ENCODE data around the gene ZMIZ2.

ZMIZ2 gene

GRCh38 chr7:44764081-44764480 is 15.4 kb downstream of the ZMIZ2 start:
- Histone ChIP-seq H3F3A (ENCODE audit: insufficient read depth) (no peaks in the 10 kb centered on the region), H3K9ac (ENCODE audit: low read length) (no peak overlapping the region), H3K27me3 (ENCODE audit: low read length) (no peaks in the 10 kb centered on the region), H3K4me2 (ENCODE audit: low read depth, low read length, poor library complexity, severe bottlenecking) (no peak overlapping the region), H3K79me2 (ENCODE audit: insufficient read depth, low read length) (no peaks in the 10 kb centered on the region), H3K27ac (ENCODE audit: low read depth, low read length) (no peak overlapping the region), H2AFZ (ENCODE audit: low read depth, low read length, severe bottlenecking) (no peak overlapping the region), H4K20me1 (ENCODE audit: low read depth, low read length) (no peaks in the 10 kb centered on the region), H3K9me3 (ENCODE audit: insufficient read depth, low read length) (no peaks in the 10 kb centered on the region), H3K4me3 (ENCODE audit: insufficient read depth, low read length, poor library complexity, severe bottlenecking) (no peak overlapping the region), H3K36me3 (ENCODE audit: low read length) (no peaks in the 10 kb centered on the region), H3K9me2 (replicated peaks; ENCODE audit: insufficient read depth, low read length) (no peaks in the 10 kb centered on the region)
- TF ChIP-seq EZH2phosphoT487 (conservative IDR thresholded peaks at IDR 0.05; ENCODE audit: low read length) = no peak
- TF ChIP-seq, protein P1, sequence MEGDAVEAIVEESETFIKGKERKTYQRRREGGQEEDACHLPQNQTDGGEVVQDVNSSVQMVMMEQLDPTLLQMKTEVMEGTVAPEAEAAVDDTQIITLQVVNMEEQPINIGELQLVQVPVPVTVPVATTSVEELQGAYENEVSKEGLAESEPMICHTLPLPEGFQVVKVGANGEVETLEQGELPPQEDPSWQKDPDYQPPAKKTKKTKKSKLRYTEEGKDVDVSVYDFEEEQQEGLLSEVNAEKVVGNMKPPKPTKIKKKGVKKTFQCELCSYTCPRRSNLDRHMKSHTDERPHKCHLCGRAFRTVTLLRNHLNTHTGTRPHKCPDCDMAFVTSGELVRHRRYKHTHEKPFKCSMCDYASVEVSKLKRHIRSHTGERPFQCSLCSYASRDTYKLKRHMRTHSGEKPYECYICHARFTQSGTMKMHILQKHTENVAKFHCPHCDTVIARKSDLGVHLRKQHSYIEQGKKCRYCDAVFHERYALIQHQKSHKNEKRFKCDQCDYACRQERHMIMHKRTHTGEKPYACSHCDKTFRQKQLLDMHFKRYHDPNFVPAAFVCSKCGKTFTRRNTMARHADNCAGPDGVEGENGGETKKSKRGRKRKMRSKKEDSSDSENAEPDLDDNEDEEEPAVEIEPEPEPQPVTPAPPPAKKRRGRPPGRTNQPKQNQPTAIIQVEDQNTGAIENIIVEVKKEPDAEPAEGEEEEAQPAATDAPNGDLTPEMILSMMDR (IDR thresholded peaks at IDR 0.05; ENCODE audit: insufficient read depth, low read length, poor library complexity, severe bottlenecking) = no peak

DNA sequence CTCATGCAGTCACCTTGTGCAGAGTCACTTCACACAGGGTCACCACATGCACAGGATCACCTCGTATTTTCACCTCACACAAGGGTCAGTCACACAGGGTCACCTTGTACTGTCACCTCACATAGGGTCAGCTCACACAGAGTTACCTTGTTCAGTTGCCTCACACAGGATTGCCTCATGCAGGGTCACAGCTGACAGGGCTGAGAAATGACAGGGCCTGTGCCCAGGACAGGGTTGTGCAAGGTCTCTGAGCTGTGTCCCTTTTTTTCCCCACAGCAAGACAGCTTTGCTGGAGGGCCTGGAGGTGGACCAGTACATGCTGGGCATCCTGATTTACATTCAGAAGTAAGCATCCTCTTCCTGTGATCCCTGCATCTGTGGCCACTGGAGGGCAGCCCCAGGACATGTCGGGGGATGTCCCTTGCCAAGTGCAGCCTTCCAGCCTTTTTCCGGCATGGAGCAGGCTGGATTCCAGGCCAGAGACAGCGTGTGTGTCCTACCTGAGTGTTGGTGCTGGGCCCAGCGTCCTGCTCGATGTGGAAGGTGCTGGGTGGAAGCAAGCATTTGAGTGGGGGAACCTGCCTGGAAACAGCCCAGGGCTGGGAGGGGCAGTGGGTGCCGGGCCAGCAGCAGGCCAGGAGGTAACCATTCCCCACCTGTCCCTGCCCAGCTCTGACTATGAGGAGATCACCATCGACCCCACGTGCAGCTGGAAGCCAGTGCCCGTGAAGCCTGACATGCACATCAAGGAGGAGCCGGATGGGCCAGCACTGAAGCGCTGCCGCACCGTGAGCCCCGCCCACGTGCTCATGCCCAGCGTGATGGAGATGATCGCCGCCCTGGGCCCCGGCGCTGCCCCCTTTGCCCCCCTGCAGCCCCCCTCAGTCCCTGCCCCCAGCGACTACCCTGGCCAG is 16.3 kb downstream of the ZMIZ2 start:
- Histone ChIP-seq H4K20me1 (ENCODE audit: low read depth, low read length) (no peaks in the 10 kb centered on the region), H3K9ac (ENCODE audit: low read length) (no peak overlapping the region), H3K4me3 (ENCODE audit: insufficient read depth, low read length, poor library complexity, severe bottlenecking) (no peak overlapping the region), H3K27ac (ENCODE audit: low read depth, low read length) (no peak overlapping the region), H3K9me3 (ENCODE audit: insufficient read depth, low read length) (no peaks in the 10 kb centered on the region), H3K27me3 (ENCODE audit: low read length) (no peaks in the 10 kb centered on the region), H3K79me2 (ENCODE audit: insufficient read depth, low read length) (no peaks in the 10 kb centered on the region), H3K9me2 (replicated peaks; ENCODE audit: insufficient read depth, low read length) (no peaks in the 10 kb centered on the region), H2AFZ (ENCODE audit: low read depth, low read length, severe bottlenecking) (no peak overlapping the region), H3F3A (ENCODE audit: insufficient read depth) (no peaks in the 10 kb centered on the region), H3K4me2 (ENCODE audit: low read depth, low read length, poor library complexity, severe bottlenecking) (no peak overlapping the region), H3K36me3 (ENCODE audit: low read length) (no peaks in the 10 kb centered on the region)
- TF ChIP-seq EZH2phosphoT487 (conservative IDR thresholded peaks at IDR 0.05; ENCODE audit: low read length) = no peak

DNA sequence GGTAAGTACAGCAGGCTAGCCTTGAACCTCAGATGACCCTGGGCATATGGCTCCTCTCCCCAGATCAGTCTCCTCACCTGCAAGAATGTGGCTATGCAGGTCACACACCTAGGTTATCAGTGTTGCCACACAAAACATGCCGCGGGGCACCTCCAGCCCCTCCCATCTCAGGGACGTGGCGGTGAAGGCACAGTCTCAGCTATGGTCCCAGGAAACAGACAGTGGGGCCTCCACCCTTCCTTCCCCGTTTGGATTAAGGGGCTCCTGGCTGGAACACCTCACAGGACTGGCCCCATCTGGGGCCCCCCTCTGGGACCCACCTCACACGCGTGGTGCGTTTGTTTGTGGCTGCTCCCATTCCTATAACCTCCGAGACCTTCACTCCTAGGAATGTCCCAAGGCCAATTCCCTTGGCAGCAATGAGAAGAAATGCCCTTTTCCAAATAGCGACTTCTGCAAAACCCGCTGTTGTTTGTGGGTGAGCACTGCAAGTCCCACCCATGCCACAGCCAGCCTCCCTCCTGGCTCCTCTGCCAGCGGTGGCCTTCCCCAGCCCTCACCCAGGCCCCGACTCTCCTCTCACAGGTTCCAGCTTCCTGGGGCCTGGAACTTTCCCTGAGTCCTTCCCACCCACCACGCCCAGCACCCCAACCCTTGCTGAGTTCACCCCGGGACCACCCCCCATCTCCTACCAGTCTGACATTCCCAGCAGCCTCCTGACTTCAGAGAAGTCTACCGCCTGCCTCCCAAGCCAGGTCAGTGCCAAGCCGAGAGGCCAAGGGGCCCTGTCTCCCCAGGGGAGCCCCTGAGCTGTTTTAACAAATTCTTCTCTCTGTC is 17.1 kb downstream of the ZMIZ2 start:
- Histone ChIP-seq H3K27ac (ENCODE audit: low read depth, low read length) (no peak overlapping the region), H3K4me3 (ENCODE audit: insufficient read depth, low read length, poor library complexity, severe bottlenecking) (no peak overlapping the region), H3K9me3 (ENCODE audit: insufficient read depth, low read length) (no peaks in the 10 kb centered on the region), H3K9me2 (replicated peaks; ENCODE audit: insufficient read depth, low read length) (no peaks in the 10 kb centered on the region), H3K79me2 (ENCODE audit: insufficient read depth, low read length) (no peaks in the 10 kb centered on the region), H3F3A (ENCODE audit: insufficient read depth) (no peaks in the 10 kb centered on the region), H2AFZ (ENCODE audit: low read depth, low read length, severe bottlenecking) (no peak overlapping the region), H3K27me3 (ENCODE audit: low read length) (no peaks in the 10 kb centered on the region), H3K9ac (ENCODE audit: low read length) (no peak overlapping the region), H3K36me3 (ENCODE audit: low read length) (no peaks in the 10 kb centered on the region), H4K20me1 (ENCODE audit: low read depth, low read length) (no peaks in the 10 kb centered on the region), H3K4me2 (ENCODE audit: low read depth, low read length, poor library complexity, severe bottlenecking) (no peak overlapping the region)
- TF ChIP-seq, protein P1 (IDR thresholded peaks at IDR 0.05; ENCODE audit: insufficient read depth, low read length, poor library complexity, severe bottlenecking) = no peak
- no peak for TF ChIP-seq EZH2phosphoT487 (conservative IDR thresholded peaks at IDR 0.05; ENCODE audit: low read length)

Data from SU-DHL-6 (cell line).